GM10266 (cell line): ENCODE data around the gene ELF4.
"Not testable (repeated sequence)": the region's sequence is repeated elsewhere in the genome, so short reads cannot be mapped to it uniquely, and the experiment has no call there.

Experiments used
- DNase-seq: peaks from one replicate; pipeline ENCODE4 v3.0.0; 2012; ENCODE audit errors: extremely low spot score
- TF ChIP-seq, protein P1 (sequence below): IDR thresholded peaks from 2 replicates; pipeline ENCODE4 v1.5.1; 2012; ENCODE audit warnings: mild to moderate bottlenecking, low read depth; ENCODE audit not compliant: control insufficient read depth, insufficient read depth; ENCODE audit errors: missing control alignments

Gene ELF4

DNA sequence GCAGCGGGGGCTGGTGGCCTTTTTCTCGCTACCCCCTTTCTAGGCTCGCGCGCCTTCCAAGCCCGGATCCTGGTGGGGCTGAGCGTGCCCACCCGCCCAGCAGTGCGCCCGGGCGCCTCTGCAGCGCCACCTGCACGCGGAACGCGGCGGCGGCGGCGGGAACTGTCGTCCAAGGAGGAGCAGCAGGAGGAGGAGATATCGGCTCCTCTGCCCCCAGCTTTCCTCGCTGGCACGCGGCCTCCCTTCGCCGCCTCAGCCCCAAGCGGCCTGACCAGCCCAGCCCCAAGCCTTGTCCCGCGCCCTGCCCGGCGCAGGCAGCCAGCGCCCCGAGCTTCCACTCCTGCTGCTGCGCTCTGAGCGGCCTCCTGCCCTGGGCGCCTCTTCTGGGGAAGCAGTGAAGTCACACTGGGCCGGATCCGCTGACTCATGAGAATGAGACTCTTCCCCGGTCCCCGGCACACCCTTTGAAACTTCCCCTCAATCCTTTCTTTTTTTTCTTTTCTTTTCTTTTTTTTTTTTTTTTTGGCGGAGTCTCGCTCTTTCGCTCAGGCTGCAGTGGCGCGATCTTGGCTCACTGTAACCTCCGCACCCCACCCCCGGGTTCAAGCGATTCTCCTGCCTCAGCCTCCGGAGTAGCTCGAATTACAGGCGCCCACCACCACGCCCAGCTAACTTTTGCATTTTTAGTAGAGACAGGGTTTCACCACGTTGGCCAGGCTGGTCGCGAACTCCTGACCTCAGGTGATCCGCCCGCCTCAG, 10.6 kb upstream of the ELF4 start:
- DNase-seq: peak; percentile 68
- TF ChIP-seq, protein P1, sequence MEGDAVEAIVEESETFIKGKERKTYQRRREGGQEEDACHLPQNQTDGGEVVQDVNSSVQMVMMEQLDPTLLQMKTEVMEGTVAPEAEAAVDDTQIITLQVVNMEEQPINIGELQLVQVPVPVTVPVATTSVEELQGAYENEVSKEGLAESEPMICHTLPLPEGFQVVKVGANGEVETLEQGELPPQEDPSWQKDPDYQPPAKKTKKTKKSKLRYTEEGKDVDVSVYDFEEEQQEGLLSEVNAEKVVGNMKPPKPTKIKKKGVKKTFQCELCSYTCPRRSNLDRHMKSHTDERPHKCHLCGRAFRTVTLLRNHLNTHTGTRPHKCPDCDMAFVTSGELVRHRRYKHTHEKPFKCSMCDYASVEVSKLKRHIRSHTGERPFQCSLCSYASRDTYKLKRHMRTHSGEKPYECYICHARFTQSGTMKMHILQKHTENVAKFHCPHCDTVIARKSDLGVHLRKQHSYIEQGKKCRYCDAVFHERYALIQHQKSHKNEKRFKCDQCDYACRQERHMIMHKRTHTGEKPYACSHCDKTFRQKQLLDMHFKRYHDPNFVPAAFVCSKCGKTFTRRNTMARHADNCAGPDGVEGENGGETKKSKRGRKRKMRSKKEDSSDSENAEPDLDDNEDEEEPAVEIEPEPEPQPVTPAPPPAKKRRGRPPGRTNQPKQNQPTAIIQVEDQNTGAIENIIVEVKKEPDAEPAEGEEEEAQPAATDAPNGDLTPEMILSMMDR: peak; percentile 76

DNA sequence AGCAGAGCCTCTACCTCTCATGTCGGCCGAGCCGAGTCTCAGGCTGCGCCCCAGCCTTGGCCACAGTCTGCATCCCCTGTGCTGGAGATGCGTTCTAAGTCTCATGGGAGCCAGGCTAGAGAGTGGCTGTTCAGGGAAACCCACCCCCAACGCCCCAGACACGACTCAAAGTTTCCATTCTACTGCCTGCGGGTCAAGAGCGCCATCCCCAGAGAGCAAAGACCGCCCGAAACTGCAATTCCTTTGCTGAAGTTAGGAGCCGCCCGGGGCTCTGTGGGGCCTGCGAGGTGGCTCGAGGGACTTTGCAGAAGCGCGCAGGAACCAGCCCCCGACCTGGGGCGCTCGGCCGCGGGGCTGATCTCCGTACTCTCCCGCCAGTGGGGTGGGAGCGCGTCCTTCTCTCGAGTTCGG, 10.0 kb upstream of the ELF4 start:
- TF ChIP-seq, protein P1: peak; percentile 31
- DNase-seq: peak; percentile 66

DNA sequence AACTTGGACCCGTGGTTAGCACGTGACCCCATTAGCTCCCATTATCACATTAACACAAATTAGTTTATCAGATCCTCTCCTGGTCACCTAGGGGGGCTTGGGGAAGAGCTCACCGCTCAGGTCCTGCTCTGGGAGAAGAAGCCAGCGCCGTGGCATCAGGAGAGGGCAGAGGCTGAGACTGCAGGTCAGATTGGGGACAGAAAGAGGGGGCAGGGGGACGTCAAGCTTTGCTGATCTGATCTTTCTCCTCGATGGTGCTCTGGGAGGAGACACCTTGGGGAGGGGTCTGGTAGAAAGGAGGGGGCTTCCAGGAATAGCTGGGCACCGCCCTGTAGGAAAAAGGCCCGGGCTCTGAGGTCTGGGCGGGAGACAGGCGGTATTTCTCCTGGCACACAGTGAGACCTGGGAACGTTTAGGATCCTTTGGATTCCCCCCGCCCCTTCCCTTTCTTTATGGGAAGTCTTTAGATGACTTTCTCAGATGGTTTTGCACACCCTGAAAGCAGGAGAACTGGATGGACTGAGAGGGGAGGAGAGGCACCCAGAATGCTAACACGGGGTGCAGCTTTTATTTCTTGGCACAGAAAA, 9.1 kb upstream of the ELF4 start:
- no peak for DNase-seq
- TF ChIP-seq, protein P1: no peak

DNA sequence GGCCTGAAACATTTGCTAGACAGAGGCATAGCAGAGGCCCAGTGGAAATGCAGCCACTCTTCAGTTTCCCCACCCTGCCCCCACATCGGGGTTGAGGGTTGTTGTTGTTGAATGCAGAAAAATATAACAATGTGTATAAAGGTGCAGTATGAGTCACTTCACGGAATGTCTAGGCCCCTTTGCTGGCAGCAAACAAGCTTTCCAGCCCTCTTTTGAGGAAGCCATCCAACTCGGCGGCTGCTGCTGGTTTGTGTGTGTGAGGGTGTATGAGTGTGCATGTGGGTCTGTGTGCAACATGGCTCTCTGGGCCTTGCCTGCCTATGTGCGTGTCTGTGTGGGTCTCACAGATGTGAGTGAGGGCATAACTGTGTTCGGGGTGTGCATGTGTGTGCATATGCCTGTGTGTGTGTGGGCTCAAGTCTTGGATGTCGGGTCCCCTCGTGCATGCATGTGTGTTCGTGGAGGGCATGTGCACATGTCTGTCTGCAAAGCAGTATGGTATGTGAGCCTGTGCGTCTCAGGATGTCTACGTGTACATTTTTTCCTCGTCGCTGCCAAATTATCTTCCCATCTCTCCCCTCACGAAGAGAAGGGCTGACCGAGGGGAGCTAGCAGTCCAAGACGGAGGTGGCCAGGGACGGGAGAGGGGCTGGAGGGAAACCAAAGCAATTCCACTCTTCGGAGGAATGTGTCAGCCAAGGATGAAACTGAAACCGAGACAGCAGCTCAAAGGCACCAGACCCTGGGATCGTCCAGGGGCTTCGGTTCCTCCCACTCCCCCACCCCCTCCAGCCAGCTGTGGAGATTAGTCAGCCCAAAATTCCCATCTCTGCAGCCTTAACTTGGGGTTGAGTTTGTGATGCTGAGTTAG, 8.4 kb upstream of the ELF4 start:
- DNase-seq: no peak
- TF ChIP-seq, protein P1: no peak

DNA sequence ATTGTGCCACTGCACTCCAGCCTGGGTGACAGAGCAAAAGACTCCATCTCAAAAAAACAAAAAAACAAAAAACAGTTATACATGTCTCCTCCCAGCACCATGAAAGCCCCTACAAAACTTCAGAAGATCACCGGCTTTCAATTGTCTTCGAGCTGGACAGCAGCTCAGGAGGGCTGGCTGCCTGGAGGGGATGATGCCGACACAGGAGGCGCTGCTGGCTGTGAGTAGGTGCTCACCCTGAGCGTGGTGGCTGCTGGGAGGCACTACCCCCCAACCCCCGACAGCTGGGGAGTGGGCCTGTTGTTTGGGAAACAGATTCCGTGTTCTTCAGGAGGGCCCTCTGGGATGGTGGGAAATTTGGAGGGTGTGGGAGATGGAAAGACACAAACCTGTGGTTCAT, 6.9 kb upstream of the ELF4 start:
- TF ChIP-seq, protein P1: no peak
- no peak for DNase-seq

DNA sequence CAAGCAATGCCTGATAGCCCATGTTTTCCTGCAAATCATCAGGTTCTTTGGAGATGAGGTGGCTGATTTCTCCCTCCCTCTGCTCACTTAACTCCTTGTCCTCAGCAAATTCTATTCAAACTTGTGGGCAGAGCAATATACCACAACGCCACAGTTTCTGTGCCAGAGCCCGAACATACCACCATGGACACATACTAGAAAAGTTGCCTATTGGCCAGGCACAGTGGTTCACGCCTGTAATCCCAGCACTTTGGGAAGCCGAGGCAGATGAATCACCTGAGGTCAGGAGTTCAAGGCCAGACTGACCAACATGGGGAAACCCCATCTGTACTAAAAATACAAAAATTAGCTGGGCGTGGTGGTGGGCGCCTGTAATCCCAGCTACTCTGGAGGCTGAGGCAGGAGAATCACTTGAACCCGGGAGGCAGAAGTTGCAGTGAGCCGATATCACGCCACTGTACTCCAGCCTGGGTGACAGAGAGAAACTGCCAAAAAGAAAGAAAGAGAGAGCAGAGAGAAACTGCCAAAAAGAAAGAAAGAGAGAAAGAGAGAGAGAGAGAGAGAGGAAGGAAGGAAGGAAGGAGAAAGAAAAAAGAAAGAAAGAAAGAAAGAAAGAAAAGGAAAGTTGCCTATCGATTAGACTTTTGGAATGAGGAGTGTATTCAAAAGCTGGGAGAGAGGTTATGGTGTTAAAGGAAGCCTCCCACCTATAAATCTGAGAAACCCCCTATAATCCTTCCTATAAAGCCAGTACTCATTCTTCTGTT, 5.0 kb upstream of the ELF4 start:
- not testable (repeated sequence) for DNase-seq

DNA sequence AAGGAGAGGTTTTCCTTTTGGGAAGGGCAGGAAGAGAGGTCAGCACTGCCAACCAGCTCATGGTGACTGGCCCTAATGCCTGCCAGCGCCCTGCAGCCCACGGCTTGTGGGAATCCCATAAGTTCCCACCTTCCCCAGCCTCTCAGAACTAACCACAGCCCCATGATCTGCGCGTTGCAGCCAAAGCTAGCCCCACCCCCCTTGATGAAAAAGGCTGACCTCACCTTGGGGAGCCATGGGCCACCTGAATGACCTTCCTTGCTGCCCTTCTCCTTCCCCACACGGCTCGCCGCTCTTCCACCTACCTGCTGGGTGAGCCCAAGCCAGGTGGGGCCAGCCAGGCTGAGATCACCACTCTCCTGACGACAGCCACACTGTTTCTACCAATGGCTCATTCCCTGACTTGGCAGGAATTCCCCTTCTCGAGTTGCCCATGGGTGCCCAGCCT, 3.9 kb upstream of the ELF4 start:
- TF ChIP-seq, protein P1: no peak
- DNase-seq: no peak
